GM12801 (cell line): ENCODE measurements around the gene ZNF582.

Experiments
- CTCF ChIP-seq: IDR thresholded peaks from one replicate; pipeline ENCODE4 v1.5.1; 2011; ENCODE audit warnings: control low read depth; ENCODE audit not compliant: insufficient read length; ENCODE audit errors: extremely low read depth

The ZNF582 gene

GRCh38 chr19:56393119-56394012 lies at the start of gene ZNF582:
Gene ZNF582, minus strand, starts transcription at chr19:56393534. Its CDS starts 1,782 bp downstream, at chr19:56391752.
- TF ChIP-seq CTCF: no peak

GRCh38 chr19:56441206-56441792 lies 48.0 kb upstream of the ZNF582 start:
- no peak for TF ChIP-seq CTCF

DNA sequence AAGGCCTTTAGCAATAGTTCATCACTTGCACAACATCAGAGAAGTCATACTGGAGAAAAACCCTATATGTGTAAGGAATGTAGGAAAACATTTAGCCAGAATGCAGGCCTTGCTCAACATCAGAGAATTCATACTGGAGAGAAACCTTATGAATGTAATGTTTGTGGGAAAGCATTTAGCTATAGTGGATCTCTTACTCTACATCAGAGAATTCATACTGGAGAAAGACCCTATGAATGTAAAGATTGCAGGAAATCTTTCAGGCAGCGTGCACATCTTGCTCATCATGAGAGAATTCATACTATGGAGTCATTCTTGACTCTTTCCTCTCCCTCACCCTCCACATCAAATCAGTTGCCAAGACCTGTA lies 30.6 kb upstream of the ZNF582 start:
- no peak for TF ChIP-seq CTCF

DNA sequence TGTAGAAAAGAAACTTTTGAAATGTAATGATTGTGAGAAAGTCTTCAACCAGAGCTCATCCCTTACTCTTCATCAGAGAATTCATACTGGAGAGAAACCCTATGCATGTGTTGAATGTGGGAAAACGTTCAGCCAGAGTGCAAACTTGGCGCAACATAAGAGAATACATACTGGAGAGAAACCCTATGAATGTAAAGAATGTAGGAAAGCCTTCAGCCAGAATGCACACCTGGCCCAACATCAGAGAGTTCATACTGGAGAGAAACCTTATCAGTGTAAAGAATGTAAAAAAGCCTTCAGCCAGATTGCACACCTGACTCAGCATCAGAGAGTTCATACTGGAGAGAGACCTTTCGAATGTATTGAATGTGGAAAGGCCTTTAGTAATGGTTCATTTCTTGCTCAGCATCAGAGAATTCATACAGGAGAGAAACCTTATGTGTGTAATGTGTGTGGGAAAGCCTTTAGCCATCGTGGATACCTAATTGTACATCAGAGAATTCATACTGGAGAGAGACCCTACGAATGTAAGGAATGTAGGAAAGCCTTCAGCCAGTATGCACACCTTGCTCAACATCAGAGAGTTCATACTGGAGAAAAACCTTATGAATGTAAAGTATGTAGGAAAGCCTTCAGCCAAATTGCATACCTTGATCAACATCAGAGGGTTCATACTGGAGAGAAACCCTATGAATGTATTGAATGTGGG lies 30.1 kb upstream of the ZNF582 start:
- TF ChIP-seq CTCF: no peak

- no peak for TF ChIP-seq CTCF
Observed at GRCh38 chr19:56405062-56405461, 11.7 kb upstream of the ZNF582 start.

DNA sequence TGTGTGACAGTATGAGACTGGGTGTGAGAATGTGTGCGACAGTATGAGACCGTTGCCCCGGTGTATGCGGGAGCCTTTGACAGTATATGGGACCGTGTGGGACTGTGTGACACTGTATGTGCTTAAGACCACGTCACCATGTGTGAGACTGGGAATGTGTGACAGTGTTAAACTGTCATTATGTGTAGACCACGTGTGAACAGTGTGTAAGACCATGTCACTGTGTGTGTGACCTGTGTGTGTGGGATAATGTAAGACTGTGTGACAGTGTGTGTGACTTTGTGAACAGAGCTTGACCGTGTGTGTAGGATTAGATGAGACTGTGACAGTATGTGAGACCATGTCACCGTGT lies 11.3 kb upstream of the ZNF582 start:
- no peak for TF ChIP-seq CTCF
